Measurements from ENCODE around the gene SEMA5A. TPM values are rescaled to one million over a fixed set of nuclear protein-coding genes. Genes with fewer than 3 reads are reported as not detected.

SEMA5A gene
- total and polyA plus RNA-seq, 2 of the 8 experiments (the other 6 are each of a cell fraction or from before 2014, with no cell fraction given): 5.3 to 8.9 TPM

- no peak for DNase-seq (ENCODE audit: low read depth in 1 of 2, low spot score in 2 of 2)
- 92% methylated on average over 5 of the region's 5 CpGs; no CpG with 5 or more reads in 1 of the 2 experiments for WGBS, 2 experiments (ENCODE audit: extremely low coverage in 1 of 2, insufficient coverage in 1 of 2, insufficient read length in 1 of 2, insufficient replicate concordance in 2 of 2, low coverage in 1 of 2, low lambda C conversion rate in 2 of 2, missing lambda C conversion rate in 1 of 2)
- no peak for TF ChIP-seq FOSL1 (IDR thresholded peaks at IDR 0.05; ENCODE audit: insufficient read depth, low read depth, low read length)
- no peak for TF ChIP-seq GABPA (IDR thresholded peaks at IDR 0.05; ENCODE audit: borderline replicate concordance, insufficient read depth, low read length)
- TF ChIP-seq RNF2 (IDR thresholded peaks at IDR 0.05; ENCODE audit: borderline replicate concordance, low read depth, low read length, missing control alignments, poor library complexity, severe bottlenecking): no peak
Observed at GRCh38 chr5:9437741-9438240, 108.1 kb downstream of the SEMA5A start.

More at GRCh38 chr5:9437741-9438240, 108.1 kb downstream of the SEMA5A start:
- H3K18ac ChIP-seq (ENCODE audit: extremely low read depth, low read length): no peak overlapping the region
- H2BK15ac ChIP-seq (ENCODE audit: low read length): no peak overlapping the region
- H3K4me1 ChIP-seq (replicated peaks in 1 of 4; ENCODE audit: control insufficient read depth in 3 of 4, insufficient read depth in 4 of 4, low read length in 3 of 4): peaks cover 0 to 3% (median 0%) of the 10 kb centered on the region in 4 experiments; a peak in 2 of 7 replicates
- H3K9ac ChIP-seq (replicated peaks in 1 of 4; ENCODE audit: extremely low read depth in 1 of 4, low read depth in 3 of 4, low read length in 3 of 4): no peak overlapping the region
- no peak overlapping the region for H4K5ac ChIP-seq (ENCODE audit: insufficient read length, low read depth, low read length)
- POLR2A ChIA-PET (ENCODE audit: partially characterized antibody): no interaction called here
- H3K36me3 ChIP-seq (ENCODE audit: control insufficient read depth in 2 of 4, insufficient read depth in 4 of 4, low read length in 3 of 4): no peaks in the 10 kb centered on the region; a peak in 2 of 8 replicates
- CTCF ChIA-PET (ENCODE audit: partially characterized antibody): no interaction called here
- FAIRE-seq: no peak
- no peak overlapping the region for H2BK5ac ChIP-seq (ENCODE audit: low read depth, low read length)
- no peak overlapping the region for H3K4ac ChIP-seq (replicated peaks; ENCODE audit: insufficient read length, low read depth, low read length)
- no peak overlapping the region for H2BK20ac ChIP-seq (ENCODE audit: low read length)
- H3K9me3 ChIP-seq (ENCODE audit: insufficient read depth in 2 of 2, low read depth in 1 of 2, low read length in 1 of 2): no peaks in the 10 kb centered on the region
- H2AK5ac ChIP-seq (ENCODE audit: low read depth, low read length): no peak overlapping the region
- H3K4me3 ChIP-seq (ENCODE audit: extremely low read depth in 1 of 4, insufficient read depth in 2 of 4, low read depth in 3 of 4, low read length in 4 of 4): no peak overlapping the region
- no peak overlapping the region for H4K8ac ChIP-seq (ENCODE audit: extremely low read depth, insufficient read depth, low read length)
- H2AFZ ChIP-seq (ENCODE audit: low read length): no peak overlapping the region
- no peak overlapping the region for H3K4me2 ChIP-seq (ENCODE audit: insufficient read depth in 1 of 2, low read depth in 2 of 2, low read length in 2 of 2)
- no peak overlapping the region for H2BK120ac ChIP-seq (replicated peaks; ENCODE audit: low read depth, low read length)
- H4K91ac ChIP-seq (replicated peaks; ENCODE audit: insufficient read length, low read length): no peak overlapping the region
- H3K56ac ChIP-seq (replicated peaks; ENCODE audit: insufficient read length, low read depth, low read length): no peak overlapping the region
- H3K79me1 ChIP-seq (ENCODE audit: low read depth, low read length): no peaks in the 10 kb centered on the region
- no peaks in the 10 kb centered on the region for H3K79me2 ChIP-seq (ENCODE audit: control insufficient read depth in 1 of 2, insufficient read depth in 2 of 2, low read length in 2 of 2)
- no peaks in the 10 kb centered on the region for H4K20me1 ChIP-seq (replicated peaks in 1 of 2; ENCODE audit: control insufficient read depth in 1 of 2, insufficient read depth in 2 of 2, low read length in 2 of 2)
- no peak overlapping the region for H3K27ac ChIP-seq (ENCODE audit: low read depth, low read length)
- H2BK12ac ChIP-seq (ENCODE audit: low read depth, low read length): no peak overlapping the region
- no peak overlapping the region for H3K23ac ChIP-seq (ENCODE audit: insufficient read length)
- H3K23me2 ChIP-seq (ENCODE audit: low read depth, low read length): no peaks in the 10 kb centered on the region
- H3K27me3 ChIP-seq (replicated peaks in 1 of 4; ENCODE audit: control insufficient read depth in 3 of 4, extremely low read depth in 1 of 4, insufficient read depth in 3 of 4, low read length in 3 of 4): no peaks in the 10 kb centered on the region
- H3K14ac ChIP-seq (ENCODE audit: insufficient read length): no peak overlapping the region

Measured in H1 (cell line).